ENCODE measurements around the gene DEGS2. TPM values are rescaled to one million over a fixed set of nuclear protein-coding genes. Genes with fewer than 3 reads are reported as not detected.
"Not testable (repeated sequence)": the region's sequence is repeated elsewhere in the genome, so short reads cannot be mapped to it uniquely, and the experiment has no call there.

DEGS2 gene
- total RNA-seq, 1 experiment from 2014 or later = 94.2 TPM

- not testable (repeated sequence) for DNase-seq (ENCODE audit: low spot score)
These were observed 21.2 kb upstream of the DEGS2 start for GRCh38 chr14:100180671-100181070.

GRCh38 chr14:100178691-100179090, 19.2 kb upstream of the DEGS2 start:
- DNase-seq (ENCODE audit: low spot score) = no peak

GRCh38 chr14:100176811-100177327, 17.4 kb upstream of the DEGS2 start:
- DNase-seq (ENCODE audit: low spot score) = no peak

GRCh38 chr14:100173353-100173752, 13.9 kb upstream of the DEGS2 start:
- DNase-seq (ENCODE audit: low spot score) = no peak

GRCh38 chr14:100172811-100173210, 13.4 kb upstream of the DEGS2 start:
- no peak for DNase-seq (ENCODE audit: low spot score)

- no peak for DNase-seq (ENCODE audit: low spot score)
These were observed 11.4 kb upstream of the DEGS2 start for GRCh38 chr14:100170880-100171279.

GRCh38 chr14:100168506-100168905, 9.1 kb upstream of the DEGS2 start:
- no peak for DNase-seq (ENCODE audit: low spot score)

GRCh38 chr14:100165831-100166440, 6.5 kb upstream of the DEGS2 start:
- no peak for DNase-seq (ENCODE audit: low spot score)

GRCh38 chr14:100165376-100165775, 5.9 kb upstream of the DEGS2 start:
- DNase-seq (ENCODE audit: low spot score) = peak; percentile 73

GRCh38 chr14:100160534-100160916, 1.1 kb upstream of the DEGS2 start:
- DNase-seq (ENCODE audit: low spot score) = no peak

- no peak for DNase-seq (ENCODE audit: low spot score)
These were observed 554 bp upstream of the DEGS2 start for GRCh38 chr14:100159865-100160533.

GRCh38 chr14:100158566-100159093, 815 bp downstream of the DEGS2 start:
- DNase-seq (ENCODE audit: low spot score) = peak; percentile 19

- DNase-seq (ENCODE audit: low spot score) = not testable (repeated sequence)
These were observed 1.8 kb downstream of the DEGS2 start for GRCh38 chr14:100157548-100158232.

- peak; percentile 12 for DNase-seq (ENCODE audit: low spot score)
These were observed 2.7 kb downstream of the DEGS2 start for GRCh38 chr14:100156776-100157175.

GRCh38 chr14:100155756-100156616, 3.5 kb downstream of the DEGS2 start:
- DNase-seq (ENCODE audit: low spot score) = peak; percentile 74

- DNase-seq (ENCODE audit: low spot score) = peak; percentile 75
These were observed 4.3 kb downstream of the DEGS2 start for GRCh38 chr14:100155049-100155621.

- no peak for DNase-seq (ENCODE audit: low spot score)
These were observed 5.9 kb downstream of the DEGS2 start for GRCh38 chr14:100153560-100153959.

GRCh38 chr14:100152091-100152490, 7.4 kb downstream of the DEGS2 start:
- no peak for DNase-seq (ENCODE audit: low spot score)

GRCh38 chr14:100150932-100151587, 8.4 kb downstream of the DEGS2 start:
- no peak for DNase-seq (ENCODE audit: low spot score)

- peak; percentile 18 for DNase-seq (ENCODE audit: low spot score)
These were observed 9.4 kb downstream of the DEGS2 start for GRCh38 chr14:100149851-100150611.

Measured in HT-29 (cell line).